Stomach (tissue), 9 donors: ENCODE results near the gene SELENOO. TPM values are rescaled to one million over a fixed set of nuclear protein-coding genes. Genes with fewer than 3 reads are reported as not detected.

Source experiments
- DNase-seq, 2 donors: peaks; one replicate each; pipeline versions ENCODE4 v3.0.0 to v3.0.0-alpha.2; 2013 to 2019
- H3K27ac ChIP-seq, 5 donors: fragments of 200-600 bp in 4 of 5; sonication (generic) in 4 of 5; one replicate each; pipeline ENCODE4 v1.5.1; 2013 to 2019; ENCODE audit warnings: mild to moderate bottlenecking in 1 of 5, moderate library complexity in 1 of 5
- H3K27me3 ChIP-seq, 3 donors: fragments of 200-600 bp; sonication (generic); one replicate each; pipeline ENCODE4 v1.5.1; 2017 to 2019; ENCODE audit warnings: mixed run types in 1 of 3
- H3K36me3 ChIP-seq, 4 donors: fragments of 200-600 bp; sonication (generic); 1 replicate in 3 of 4; 2 replicates in 1 of 4; pipeline ENCODE4 v1.5.1; 2016 to 2019
- H3K4me1 ChIP-seq, 4 donors: fragments of 200-600 bp; sonication (generic); one replicate each; pipeline ENCODE4 v1.5.1; 2016 to 2019
- H3K4me3 ChIP-seq, 4 donors: fragments of 200-600 bp; sonication (generic) in 3 of 4; one replicate each; pipeline ENCODE4 v1.5.1; 2016 to 2019; ENCODE audit warnings: mild to moderate bottlenecking in 1 of 4
- H3K9me3 ChIP-seq, 4 donors: fragments of 200-600 bp; sonication (generic); one replicate each; pipeline ENCODE4 v1.5.1; 2016 to 2019
- CTCF ChIP-seq, 7 experiments: fragments of 450-650 bp in 4 of 7; fragments of 200-600 bp in 3 of 7; sonication (generic) in 3 of 7; IDR thresholded peaks; one replicate each; pipeline ENCODE4 v1.5.1; 2016 to 2019; ENCODE audit warnings: antibody characterized with exemption in 7 of 7, control low read depth in 2 of 7, mild to moderate bottlenecking in 1 of 7
- EP300 ChIP-seq: sonication (generic); formaldehyde crosslinking; IDR thresholded peaks from one replicate; pipeline ENCODE4 v1.6.1; 2017; ENCODE audit warnings: antibody characterized with exemption
- POLR2A ChIP-seq, 4 donors: fragments of 450-650 bp; IDR thresholded peaks; one replicate each; pipeline ENCODE4 v1.6.1; 2016; ENCODE audit warnings: antibody characterized with exemption in 4 of 4, control low read depth in 2 of 4, mild to moderate bottlenecking in 1 of 4, moderate library complexity in 1 of 4
- POLR2AphosphoS5 ChIP-seq, 3 donors: sonication (generic); formaldehyde crosslinking; IDR thresholded peaks; one replicate each; pipeline ENCODE4 v1.6.1; 2016; ENCODE audit warnings: antibody characterized with exemption in 3 of 3
- WGBS, 5 donors: extraction: QIAGEN DNeasy Blood & Tissue Kit in 3 of 5; methylation state at CpG; one replicate each; pipeline versions ENCODE4 v1.1.5 to v1.1.7; 2013 to 2018; 5-methylcytosine and 5-hydroxymethylcytosine counted together
- intact Hi-C: fragments of 100-400 bp; cut with DNase I; formaldehyde crosslinking; loops from one replicate; pipeline ENCODE4 v1.15.1; 2023; ENCODE audit warnings: low total_unique reads
- polyA plus RNA-seq, 3 donors: library from polyadenylated mRNA; stranded (reverse); fragments of 200-250 nt; gene quantifications; one replicate each; pipeline ENCODE4 v1.2.3, GENCODE V29; 2013
- total RNA-seq, 5 donors: library from RNA; depleted of rRNA; stranded (reverse); fragments of >200 nt; gene quantifications; one replicate each; pipeline versions ENCODE4 v1.1.0 to v1.2.3, GENCODE V29; 2014 to 2016
- donor health status: healthy with polysubstance abuse.
- donor health status: Bipolar disorder and iron deficiency.
- donor health status: healthy.

Gene SELENOO
- total and polyA plus RNA-seq, 8 donors: 10.1 to 185 (median 35.3) TPM

GRCh38 chr22:50250555-50251476, 50.0 kb downstream of the SELENOO start, which contains the start of gene HDAC10:
TSS of gene HDAC10 (minus strand) at chr22:50251265. CDS start at chr22:50251032, 233 bp downstream.
- Histone ChIP-seq H3K36me3 (peaks cover 11 to 31% (median 21%) of the 10 kb centered on the region in 4 donors), H3K4me1 (peaks cover 34 to 65% (median 60%) of the 10 kb centered on the region in 4 donors), H3K9me3 (no peaks in the 10 kb centered on the region), H3K4me3 (peak within 1 kb of the TSS; percentile 62 to 78 (median 66)), H3K27ac (peak within 1 kb of the TSS; percentile 71 to 84 (median 83)), H3K27me3 (no peaks in the 10 kb centered on the region)
- intact Hi-C loops: loop anchor here (10.0 kb wide), 1 partner anchor 254 kb away; the partner anchor contains the start of genes LMF2 and NCAPH2
- peak; percentile 90 to 95 for DNase-seq
- TF ChIP-seq POLR2A (IDR thresholded peaks at IDR 0.05) (no peak), POLR2AphosphoS5 (IDR thresholded peaks at IDR 0.05) (peak; percentile 19 to 79 (median 57))
- 0 to 1% (median 1%) methylated on average over 19 to 81 of the region's 81 CpGs for WGBS, 5 donors

- intact Hi-C loops: loop anchor here (10.0 kb wide), 1 partner anchor 253 kb away; the partner anchor contains the start of genes LMF2 and NCAPH2
- peaks cover 32 to 58% (median 54%) of the 10 kb centered on the region in 4 donors for H3K4me1 ChIP-seq
- no peak for TF ChIP-seq CTCF (IDR thresholded peaks at IDR 0.05)
- TF ChIP-seq EP300: no peak
- no peak for TF ChIP-seq POLR2AphosphoS5 (IDR thresholded peaks at IDR 0.05)
- no peak for TF ChIP-seq POLR2A (IDR thresholded peaks at IDR 0.05)
- H3K27me3 ChIP-seq: no peaks in the 10 kb centered on the region
- H3K4me3 ChIP-seq: peak overlapping the region; percentile 62 to 78 (median 66)
- H3K36me3 ChIP-seq: peaks cover 3 to 24% (median 15%) of the 10 kb centered on the region in 4 donors
- DNase-seq: no peak
- 8 to 23% (median 10%) methylated on average over 15 to 36 of the region's 36 CpGs for WGBS, 5 donors
- no peaks in the 10 kb centered on the region for H3K9me3 ChIP-seq
- peak overlapping the region; percentile 71 to 84 (median 83) for H3K27ac ChIP-seq
Observed at GRCh38 chr22:50251477-50252081, 50.8 kb downstream of the SELENOO start.

GRCh38 chr22:50252082-50253045, 51.6 kb downstream of the SELENOO start:
- intact Hi-C loops: loop anchor here (10.0 kb wide), 1 partner anchor 252 kb away; the partner anchor contains the start of genes LMF2 and NCAPH2
- Histone ChIP-seq H3K36me3 (peaks cover 0 to 18% (median 9%) of the 10 kb centered on the region in 4 donors), H3K9me3 (no peaks in the 10 kb centered on the region), H3K27ac (peak overlapping the region; percentile 71 to 84 (median 83)), H3K4me1 (peaks cover 32 to 57% (median 54%) of the 10 kb centered on the region in 4 donors), H3K4me3 (peak overlapping the region; percentile 62 to 78 (median 66)), H3K27me3 (peaks cover 0 to under 1% (median 0%) of the 10 kb centered on the region in 3 donors)
- peak; percentile 84 to 89 for DNase-seq
- TF ChIP-seq EP300 (no peak), CTCF (IDR thresholded peaks at IDR 0.05) (peak in 5 of 7 experiments; percentile 44 to 75 (median 71)), POLR2AphosphoS5 (IDR thresholded peaks at IDR 0.05) (peak in 1 of 3 donors; percentile 50), POLR2A (IDR thresholded peaks at IDR 0.05) (no peak)
- 42 to 90% (median 47%) methylated on average over 5 to 25 of the region's 25 CpGs for WGBS, 5 donors
